HepG2 (cell line): ENCODE data around the gene USP32.
"Not testable (repeated sequence)": the region's sequence is repeated elsewhere in the genome, so short reads cannot be mapped to it uniquely, and the experiment has no call there.

Source experiments
- CTCF ChIP-seq: sonication (generic); formaldehyde crosslinking; IDR thresholded peaks from 2 replicates; pipeline ENCODE4 v1.5.0; 2020; ENCODE audit warnings: mild to moderate bottlenecking, missing genetic modification reagents, moderate library complexity
- EP300 ChIP-seq, 3 experiments: sonication (generic) in 1 of 3; formaldehyde crosslinking in 1 of 3; IDR thresholded peaks; 2 replicates each; pipeline versions ENCODE4 v1.5.1 to v1.6.1; 2011 to 2020; ENCODE audit warnings: low read depth in 2 of 3, low read length in 2 of 3, borderline replicate concordance in 1 of 3, improper control_type of control experiment in 1 of 3, mild to moderate bottlenecking in 1 of 3, missing genetic modification reagents in 1 of 3, moderate library complexity in 1 of 3
- ZNF263 ChIP-seq: sonication (generic); formaldehyde crosslinking; IDR thresholded peaks from 2 replicates; pipeline ENCODE4 v1.4.0; 2020; ENCODE audit warnings: missing genetic modification reagents

GRCh38 chr17:60186372-60186771 lies 205.6 kb downstream of the USP32 start:
- not testable (repeated sequence) for TF ChIP-seq CTCF (CRISPR knock-in tag); EP300 (IDR thresholded peaks at IDR 0.05; ENCODE audit: low read depth in 2 of 2, low read length in 2 of 2); EP300 (CRISPR knock-in tag; IDR thresholded peaks at IDR 0.05; ENCODE audit: borderline replicate concordance); ZNF263 (CRISPR knock-in tag)
